GM18519 (cell line): ENCODE results near the gene BANP.
"Not testable (repeated sequence)": the region's sequence is repeated elsewhere in the genome, so short reads cannot be mapped to it uniquely, and the experiment has no call there.

ENCODE experiments used
- ATAC-seq: cut with Tn5 transposase; IDR thresholded peaks from one replicate; pipeline ENCODE4 v1.9.1; 2021; ENCODE audit warnings: mild to moderate bottlenecking, moderate library complexity; ENCODE audit not compliant: unreplicated experiment, low FRiP score

Gene BANP

GRCh38 chr16:87988596-87988995, 37.4 kb downstream of the BANP start:
- ATAC-seq, result not testable (repeated sequence)

GRCh38 chr16:87990254-87990653, 39.0 kb downstream of the BANP start:
- not testable (repeated sequence) for ATAC-seq

- ATAC-seq, result not testable (repeated sequence)
Observed at GRCh38 chr16:87992142-87992541, 40.9 kb downstream of the BANP start.

GRCh38 chr16:87993901-87994300, 42.7 kb downstream of the BANP start:
- ATAC-seq, result no peak

GRCh38 chr16:87995644-87996043, 44.4 kb downstream of the BANP start:
- ATAC-seq, result no peak

- no peak for ATAC-seq
Observed at GRCh38 chr16:87996962-87997880, 46.0 kb downstream of the BANP start.

GRCh38 chr16:87998184-87998793, 47.1 kb downstream of the BANP start:
- ATAC-seq, result not testable (repeated sequence)

- not testable (repeated sequence) for ATAC-seq
Observed at GRCh38 chr16:87998992-87999391, 47.8 kb downstream of the BANP start.

GRCh38 chr16:88002211-88002610, 51.0 kb downstream of the BANP start:
- no peak for ATAC-seq

GRCh38 chr16:88002749-88003148, 51.5 kb downstream of the BANP start:
- no peak for ATAC-seq

- ATAC-seq, result no peak
Observed at GRCh38 chr16:88003316-88003715, 52.1 kb downstream of the BANP start.

- no peak for ATAC-seq
Observed at GRCh38 chr16:88003736-88004135, 52.5 kb downstream of the BANP start.

GRCh38 chr16:88004391-88004790, 53.2 kb downstream of the BANP start:
- ATAC-seq, result no peak

GRCh38 chr16:88005181-88005581, 53.9 kb downstream of the BANP start:
- no peak for ATAC-seq

GRCh38 chr16:88005968-88006367, 54.7 kb downstream of the BANP start:
- ATAC-seq, result no peak

- no peak for ATAC-seq
Observed at GRCh38 chr16:88007321-88007731, 56.1 kb downstream of the BANP start.

- ATAC-seq, result no peak
Observed at GRCh38 chr16:88008840-88009239, 57.6 kb downstream of the BANP start.

- no peak for ATAC-seq
Observed at GRCh38 chr16:88009563-88010342, 58.5 kb downstream of the BANP start.

GRCh38 chr16:88010343-88010967, 59.2 kb downstream of the BANP start:
- no peak for ATAC-seq

- no peak for ATAC-seq
Observed at GRCh38 chr16:88010968-88011483, 59.8 kb downstream of the BANP start.
